Neural progenitor cell (in vitro differentiated cells): ENCODE data around the gene NDUFA8. TPM values are rescaled to one million over a fixed set of nuclear protein-coding genes. Genes with fewer than 3 reads are reported as not detected.

Experiments
- DNase-seq: peaks from one replicate; pipeline ENCODE4 v3.0.0-alpha.2; 2016; ENCODE audit warnings: low spot score
- H2AFZ ChIP-seq: fragments of 200-600 bp; sonication (generic); replicated peaks from 2 replicates; pipeline ENCODE4 v1.6.1; 2016; ENCODE audit warnings: antibody characterized with exemption
- H3F3A ChIP-seq: fragments of 200-600 bp; sonication (generic); 2 replicates; pipeline ENCODE4 v1.6.1; 2016; ENCODE audit warnings: antibody characterized with exemption, low read depth
- H3K27ac ChIP-seq: fragments of 200-600 bp; sonication (generic); 2 replicates; pipeline ENCODE4 v1.5.1; 2016; ENCODE audit warnings: mild to moderate bottlenecking
- H3K27me3 ChIP-seq: fragments of 200-600 bp; sonication (generic); 2 replicates; pipeline ENCODE4 v1.6.1; 2016; ENCODE audit warnings: mild to moderate bottlenecking, moderate library complexity
- H3K36me3 ChIP-seq: fragments of 200-600 bp; sonication (generic); 2 replicates; pipeline ENCODE4 v1.5.1; 2016
- H3K4me1 ChIP-seq: fragments of 200-600 bp; sonication (generic); 2 replicates; pipeline ENCODE4 v1.6.1; 2016; ENCODE audit warnings: mixed run types
- H3K4me2 ChIP-seq: fragments of 200-600 bp; sonication (generic); 2 replicates; pipeline ENCODE4 v1.6.1; 2016
- H3K4me3 ChIP-seq: fragments of 200-600 bp; sonication (generic); 2 replicates; pipeline ENCODE4 v1.5.1; 2016
- H3K79me2 ChIP-seq: fragments of 200-600 bp; sonication (generic); 2 replicates; pipeline ENCODE4 v1.6.1; 2016; ENCODE audit warnings: low read depth
- H3K9ac ChIP-seq: fragments of 200-600 bp; sonication (generic); 2 replicates; pipeline ENCODE4 v1.6.1; 2016
- H3K9me3 ChIP-seq: fragments of 200-600 bp; sonication (generic); 2 replicates; pipeline ENCODE4 v1.5.1; 2016; ENCODE audit warnings: low read depth
- H4K20me1 ChIP-seq: fragments of 200-600 bp; sonication (generic); 2 replicates; pipeline ENCODE4 v1.6.1; 2016; ENCODE audit warnings: low read depth
- H3K27ac Mint-ChIP-seq: 3 replicates; pipeline ENCODE4 v1.8.0; 2021; ENCODE audit warnings: mixed read lengths
- H3K27me3 Mint-ChIP-seq: 2 replicates; pipeline ENCODE4 v1.8.0; 2022; ENCODE audit warnings: low read depth, mild to moderate bottlenecking, inconsistent platforms, moderate library complexity, mixed read lengths; ENCODE audit not compliant: insufficient read depth
- H3K36me3 Mint-ChIP-seq: 3 replicates; pipeline ENCODE4 v1.8.0; 2021; ENCODE audit warnings: mixed read lengths
- H3K4me1 Mint-ChIP-seq: 3 replicates; pipeline ENCODE4 v1.8.0; 2021; ENCODE audit warnings: mixed read lengths
- H3K4me3 Mint-ChIP-seq: 3 replicates; pipeline ENCODE4 v1.8.0; 2021; ENCODE audit warnings: mild to moderate bottlenecking, moderate library complexity, mixed read lengths
- H3K9me3 Mint-ChIP-seq: 3 replicates; pipeline ENCODE4 v1.8.0; 2020; ENCODE audit warnings: mixed read lengths
- EZH2 ChIP-seq: fragments of 200-600 bp; sonication (generic); IDR thresholded peaks from 2 replicates; pipeline ENCODE4 v1.6.1; 2017; ENCODE audit warnings: antibody characterized with exemption, mild to moderate bottlenecking, moderate library complexity
- EZH2phosphoT487 ChIP-seq: fragments of 200-600 bp; sonication (generic); IDR thresholded peaks from 2 replicates; pipeline ENCODE4 v1.6.1; 2017; ENCODE audit warnings: antibody characterized with exemption
- total RNA-seq: library from RNA; depleted of rRNA; stranded (reverse); fragments of >200 nt; gene quantifications from 2 replicates; pipeline ENCODE4 v1.2.3, GENCODE V29; 2015; ENCODE audit warnings: low replicate concordance
- TF ChIP-seq, protein P1 (sequence below): fragments of 200-600 bp; sonication (generic); IDR thresholded peaks from 2 replicates; pipeline ENCODE4 v1.5.1; 2017; ENCODE audit warnings: antibody characterized with exemption, mild to moderate bottlenecking

NDUFA8 gene
- total RNA-seq, 1 donor from 2014 or later, result 49.6 TPM

DNA sequence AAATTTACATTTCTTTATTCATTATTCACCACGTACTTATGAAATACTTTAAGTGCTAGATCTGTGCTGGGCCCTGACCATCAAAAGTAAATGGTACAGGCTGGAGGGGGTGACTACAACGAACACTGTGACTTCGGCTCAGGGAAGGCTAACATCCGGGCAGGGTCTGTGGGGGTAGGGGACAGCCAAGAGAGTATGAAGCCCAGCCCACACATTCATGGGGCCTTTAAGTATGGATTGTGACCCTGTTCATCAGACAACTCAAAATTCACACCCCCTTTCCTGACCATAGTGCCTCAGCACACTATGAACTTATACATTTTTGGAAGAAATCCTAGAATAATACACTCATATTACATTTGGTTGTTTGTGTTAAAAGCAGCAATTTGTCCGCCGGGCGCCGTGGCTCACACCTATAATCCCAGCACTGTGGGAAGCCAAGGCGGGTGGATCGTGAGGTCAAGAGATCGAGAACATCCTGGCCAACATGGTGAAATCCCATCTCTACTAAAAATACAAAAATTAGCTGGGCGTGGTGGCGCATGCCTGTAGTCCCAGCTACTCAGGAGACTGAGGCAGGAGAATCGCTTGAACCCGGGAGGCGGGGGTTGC is 33.4 kb upstream of the NDUFA8 start:
- no peaks in the 10 kb centered on the region for H3K27me3 ChIP-seq
- H3K4me2 ChIP-seq, result no peak overlapping the region
- no peaks in the 10 kb centered on the region for H3K9me3 ChIP-seq
- H3K4me1 ChIP-seq, result peaks cover 9% of the 10 kb centered on the region
- H2AFZ ChIP-seq, result no peak overlapping the region
- H3K79me2 ChIP-seq, result no peaks in the 10 kb centered on the region
- TF ChIP-seq EZH2phosphoT487 (no peak), EZH2 (no peak)
- TF ChIP-seq, protein P1, sequence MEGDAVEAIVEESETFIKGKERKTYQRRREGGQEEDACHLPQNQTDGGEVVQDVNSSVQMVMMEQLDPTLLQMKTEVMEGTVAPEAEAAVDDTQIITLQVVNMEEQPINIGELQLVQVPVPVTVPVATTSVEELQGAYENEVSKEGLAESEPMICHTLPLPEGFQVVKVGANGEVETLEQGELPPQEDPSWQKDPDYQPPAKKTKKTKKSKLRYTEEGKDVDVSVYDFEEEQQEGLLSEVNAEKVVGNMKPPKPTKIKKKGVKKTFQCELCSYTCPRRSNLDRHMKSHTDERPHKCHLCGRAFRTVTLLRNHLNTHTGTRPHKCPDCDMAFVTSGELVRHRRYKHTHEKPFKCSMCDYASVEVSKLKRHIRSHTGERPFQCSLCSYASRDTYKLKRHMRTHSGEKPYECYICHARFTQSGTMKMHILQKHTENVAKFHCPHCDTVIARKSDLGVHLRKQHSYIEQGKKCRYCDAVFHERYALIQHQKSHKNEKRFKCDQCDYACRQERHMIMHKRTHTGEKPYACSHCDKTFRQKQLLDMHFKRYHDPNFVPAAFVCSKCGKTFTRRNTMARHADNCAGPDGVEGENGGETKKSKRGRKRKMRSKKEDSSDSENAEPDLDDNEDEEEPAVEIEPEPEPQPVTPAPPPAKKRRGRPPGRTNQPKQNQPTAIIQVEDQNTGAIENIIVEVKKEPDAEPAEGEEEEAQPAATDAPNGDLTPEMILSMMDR, result no peak
- H3K9ac ChIP-seq, result no peak overlapping the region
- no peaks in the 10 kb centered on the region for H3K36me3 ChIP-seq
- DNase-seq, result no peak
- no peaks in the 10 kb centered on the region for H3F3A ChIP-seq
- no peak overlapping the region for H3K4me3 Mint-ChIP-seq
- H3K9me3 Mint-ChIP-seq, result no peaks in the 10 kb centered on the region
- peaks cover 5% of the 10 kb centered on the region for H3K27me3 Mint-ChIP-seq
- peaks cover 5% of the 10 kb centered on the region for H3K4me1 Mint-ChIP-seq
- H3K36me3 Mint-ChIP-seq, result no peaks in the 10 kb centered on the region
- no peak overlapping the region for H3K4me3 ChIP-seq
- H3K27ac Mint-ChIP-seq, result peak overlapping the region; percentile 87
- no peaks in the 10 kb centered on the region for H4K20me1 ChIP-seq
- no peak overlapping the region for H3K27ac ChIP-seq

DNA sequence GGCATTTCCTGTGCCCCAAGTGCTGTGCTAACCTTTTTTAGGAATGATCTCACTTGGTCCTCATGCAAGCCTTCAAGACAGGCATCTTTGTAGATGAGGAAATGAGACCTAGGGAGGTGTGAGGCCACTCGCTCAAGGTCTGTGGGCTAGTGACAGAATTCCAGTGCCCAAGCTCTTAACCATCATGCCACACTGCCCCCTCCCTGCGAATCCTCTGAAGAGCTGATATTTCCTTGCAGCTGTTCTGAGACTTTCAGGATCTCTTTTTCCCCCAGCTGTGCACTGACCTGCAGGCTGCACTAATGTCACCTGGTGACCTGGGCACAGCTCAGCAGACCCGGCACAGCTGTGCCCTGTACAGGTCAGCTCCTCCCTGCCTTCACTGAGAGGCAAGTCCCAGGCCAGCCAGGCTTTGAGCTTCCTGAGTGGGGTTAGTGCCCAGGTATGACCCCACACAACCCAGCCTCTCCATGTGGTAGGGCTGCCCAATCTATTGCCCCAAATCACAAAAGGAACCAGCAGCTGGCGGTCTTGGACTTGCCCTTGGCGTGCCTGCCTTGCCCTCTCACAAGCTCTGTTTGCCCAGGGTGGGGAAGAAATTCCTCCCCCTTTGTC is 32.8 kb upstream of the NDUFA8 start:
- H3K79me2 ChIP-seq, result no peaks in the 10 kb centered on the region
- peaks cover 7% of the 10 kb centered on the region for H3K27me3 Mint-ChIP-seq
- H3F3A ChIP-seq, result no peaks in the 10 kb centered on the region
- H3K27ac Mint-ChIP-seq, result no peak overlapping the region
- peaks cover 10% of the 10 kb centered on the region for H3K4me1 Mint-ChIP-seq
- peaks cover 3% of the 10 kb centered on the region for H3K4me1 ChIP-seq
- H3K27me3 ChIP-seq, result no peaks in the 10 kb centered on the region
- no peaks in the 10 kb centered on the region for H4K20me1 ChIP-seq
- no peak overlapping the region for H3K27ac ChIP-seq
- no peaks in the 10 kb centered on the region for H3K36me3 Mint-ChIP-seq
- H3K4me3 Mint-ChIP-seq, result no peak overlapping the region
- H2AFZ ChIP-seq, result no peak overlapping the region
- no peaks in the 10 kb centered on the region for H3K9me3 Mint-ChIP-seq
- no peak for DNase-seq
- H3K36me3 ChIP-seq, result no peaks in the 10 kb centered on the region
- no peaks in the 10 kb centered on the region for H3K9me3 ChIP-seq
- no peak overlapping the region for H3K4me3 ChIP-seq
- no peak overlapping the region for H3K9ac ChIP-seq
- no peak overlapping the region for H3K4me2 ChIP-seq
- no peak for TF ChIP-seq EZH2
- no peak for TF ChIP-seq EZH2phosphoT487
- TF ChIP-seq, protein P1, result no peak

- no peaks in the 10 kb centered on the region for H3K27me3 ChIP-seq
- no peak overlapping the region for H3K9ac ChIP-seq
- TF ChIP-seq, protein P1, result no peak
- no peak for TF ChIP-seq EZH2
- no peak for TF ChIP-seq EZH2phosphoT487
- Mint-ChIP-seq H3K4me3 (no peak overlapping the region), H3K27me3 (peaks cover 7% of the 10 kb centered on the region), H3K9me3 (no peaks in the 10 kb centered on the region), H3K27ac (no peak overlapping the region), H3K36me3 (no peaks in the 10 kb centered on the region), H3K4me1 (peaks cover 10% of the 10 kb centered on the region)
- no peak for DNase-seq
- H3K79me2 ChIP-seq, result no peaks in the 10 kb centered on the region
- H3K27ac ChIP-seq, result no peak overlapping the region
- no peaks in the 10 kb centered on the region for H3K36me3 ChIP-seq
- no peaks in the 10 kb centered on the region for H3F3A ChIP-seq
- no peaks in the 10 kb centered on the region for H4K20me1 ChIP-seq
- no peaks in the 10 kb centered on the region for H3K4me1 ChIP-seq
- H3K4me3 ChIP-seq, result no peak overlapping the region
- H3K4me2 ChIP-seq, result no peak overlapping the region
- no peaks in the 10 kb centered on the region for H3K9me3 ChIP-seq
- H2AFZ ChIP-seq, result no peak overlapping the region
These were observed 32.0 kb upstream of the NDUFA8 start for GRCh38 chr9:122191584-122191983.
